ENCODE measurements around the gene LRMDA. TPM values are rescaled to one million over a fixed set of nuclear protein-coding genes. Genes with fewer than 3 reads are reported as not detected.

Gene LRMDA
- total RNA-seq, 1 donor from 2014 or later, result 19.4 TPM

DNA sequence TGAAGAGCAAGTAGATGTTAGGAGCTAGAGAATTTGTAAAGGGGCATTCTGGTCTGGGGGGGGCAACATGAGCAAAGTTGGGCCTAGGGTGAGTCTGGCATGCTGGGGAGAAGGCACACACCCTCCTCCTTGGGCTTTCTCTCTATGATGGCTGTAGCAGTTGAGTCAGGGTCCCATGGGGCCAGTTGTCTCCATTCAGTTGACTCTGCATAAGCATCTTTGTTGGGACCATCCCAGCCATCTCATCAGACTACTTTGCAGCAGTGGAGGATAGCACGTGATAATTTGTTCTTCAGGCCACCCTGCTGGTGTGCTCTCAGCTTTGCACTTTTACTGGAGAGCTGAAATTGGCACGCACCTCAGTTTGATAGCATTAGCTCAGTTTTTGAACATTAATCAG, 55.2 kb downstream of the LRMDA start:
- TF ChIP-seq, protein P1, sequence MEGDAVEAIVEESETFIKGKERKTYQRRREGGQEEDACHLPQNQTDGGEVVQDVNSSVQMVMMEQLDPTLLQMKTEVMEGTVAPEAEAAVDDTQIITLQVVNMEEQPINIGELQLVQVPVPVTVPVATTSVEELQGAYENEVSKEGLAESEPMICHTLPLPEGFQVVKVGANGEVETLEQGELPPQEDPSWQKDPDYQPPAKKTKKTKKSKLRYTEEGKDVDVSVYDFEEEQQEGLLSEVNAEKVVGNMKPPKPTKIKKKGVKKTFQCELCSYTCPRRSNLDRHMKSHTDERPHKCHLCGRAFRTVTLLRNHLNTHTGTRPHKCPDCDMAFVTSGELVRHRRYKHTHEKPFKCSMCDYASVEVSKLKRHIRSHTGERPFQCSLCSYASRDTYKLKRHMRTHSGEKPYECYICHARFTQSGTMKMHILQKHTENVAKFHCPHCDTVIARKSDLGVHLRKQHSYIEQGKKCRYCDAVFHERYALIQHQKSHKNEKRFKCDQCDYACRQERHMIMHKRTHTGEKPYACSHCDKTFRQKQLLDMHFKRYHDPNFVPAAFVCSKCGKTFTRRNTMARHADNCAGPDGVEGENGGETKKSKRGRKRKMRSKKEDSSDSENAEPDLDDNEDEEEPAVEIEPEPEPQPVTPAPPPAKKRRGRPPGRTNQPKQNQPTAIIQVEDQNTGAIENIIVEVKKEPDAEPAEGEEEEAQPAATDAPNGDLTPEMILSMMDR (IDR thresholded peaks at IDR 0.05; ENCODE audit: unreplicated experiment), result no peak
- H3K4me3 Mint-ChIP-seq (ENCODE audit: unreplicated experiment), result no peak overlapping the region
- no peak overlapping the region for H3K27ac Mint-ChIP-seq (ENCODE audit: unreplicated experiment)
- H3K9me3 Mint-ChIP-seq (ENCODE audit: unreplicated experiment), result no peaks in the 10 kb centered on the region
- no peaks in the 10 kb centered on the region for H3K4me1 Mint-ChIP-seq (ENCODE audit: unreplicated experiment)
- H3K36me3 Mint-ChIP-seq (ENCODE audit: low read depth, unreplicated experiment), result no peaks in the 10 kb centered on the region
- no peaks in the 10 kb centered on the region for H3K27me3 Mint-ChIP-seq (ENCODE audit: unreplicated experiment)
- no peak for DNase-seq (ENCODE audit: low spot score)

DNA sequence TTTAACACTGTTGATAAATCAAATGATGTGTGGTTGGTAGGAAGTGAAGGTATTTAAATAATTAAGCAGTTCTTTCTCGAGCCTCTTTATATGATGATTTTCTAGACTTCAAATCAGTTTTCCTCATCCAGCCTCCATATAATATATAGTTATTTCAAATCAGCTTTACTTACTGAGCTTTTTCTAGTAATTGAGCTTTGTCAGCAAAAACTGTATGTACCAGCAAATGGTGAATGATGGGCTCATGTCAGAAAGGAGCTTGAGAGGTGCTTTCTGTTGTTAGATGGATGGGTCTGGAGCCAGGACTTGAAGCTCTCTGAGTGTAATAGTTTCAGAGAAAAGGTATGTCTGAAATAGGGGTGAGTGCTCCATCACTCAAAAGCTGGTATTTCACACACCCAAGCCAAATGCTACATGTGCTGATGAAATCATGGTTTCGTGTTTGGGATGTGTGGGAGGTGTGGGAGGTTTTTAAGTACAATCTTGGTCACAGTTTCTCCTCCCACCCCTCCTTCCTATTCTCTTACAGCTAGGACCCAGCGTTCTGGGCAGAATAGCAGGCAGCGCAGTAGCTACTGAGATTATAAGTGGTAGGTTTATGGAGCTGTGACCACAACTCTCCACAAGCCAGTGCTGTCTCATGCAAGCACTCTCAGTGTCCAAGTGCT, 55.8 kb downstream of the LRMDA start:
- Mint-ChIP-seq H3K4me1 (ENCODE audit: unreplicated experiment) (no peaks in the 10 kb centered on the region), H3K4me3 (ENCODE audit: unreplicated experiment) (no peak overlapping the region), H3K36me3 (ENCODE audit: low read depth, unreplicated experiment) (no peaks in the 10 kb centered on the region), H3K27me3 (ENCODE audit: unreplicated experiment) (no peaks in the 10 kb centered on the region), H3K9me3 (ENCODE audit: unreplicated experiment) (no peaks in the 10 kb centered on the region), H3K27ac (ENCODE audit: unreplicated experiment) (no peak overlapping the region)
- DNase-seq (ENCODE audit: low spot score), result no peak
- TF ChIP-seq, protein P1 (IDR thresholded peaks at IDR 0.05; ENCODE audit: unreplicated experiment), result no peak

DNA sequence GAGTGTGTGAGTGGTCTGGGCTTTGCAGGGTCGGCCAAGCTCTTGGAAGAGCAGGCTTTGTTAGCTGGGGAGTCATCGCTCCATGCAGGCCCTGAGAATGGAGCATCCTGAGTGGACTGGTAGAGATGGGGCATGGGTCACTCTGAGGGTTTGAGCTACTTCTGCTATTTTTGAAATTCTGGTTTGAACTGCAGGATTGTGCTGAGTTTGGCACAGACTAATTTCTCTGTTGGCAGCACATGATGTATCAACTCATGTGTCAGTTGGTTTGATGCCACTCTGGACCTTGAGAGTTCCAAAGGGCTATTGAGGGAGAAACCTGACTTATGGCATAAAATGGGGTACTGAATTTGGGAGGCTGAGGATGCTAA, 56.3 kb downstream of the LRMDA start:
- Mint-ChIP-seq H3K4me1 (ENCODE audit: unreplicated experiment) (no peaks in the 10 kb centered on the region), H3K9me3 (ENCODE audit: unreplicated experiment) (no peaks in the 10 kb centered on the region), H3K36me3 (ENCODE audit: low read depth, unreplicated experiment) (no peaks in the 10 kb centered on the region), H3K4me3 (ENCODE audit: unreplicated experiment) (no peak overlapping the region), H3K27ac (ENCODE audit: unreplicated experiment) (no peak overlapping the region), H3K27me3 (ENCODE audit: unreplicated experiment) (no peaks in the 10 kb centered on the region)
- TF ChIP-seq, protein P1 (IDR thresholded peaks at IDR 0.05; ENCODE audit: unreplicated experiment), result no peak
- DNase-seq (ENCODE audit: low spot score), result no peak

DNA sequence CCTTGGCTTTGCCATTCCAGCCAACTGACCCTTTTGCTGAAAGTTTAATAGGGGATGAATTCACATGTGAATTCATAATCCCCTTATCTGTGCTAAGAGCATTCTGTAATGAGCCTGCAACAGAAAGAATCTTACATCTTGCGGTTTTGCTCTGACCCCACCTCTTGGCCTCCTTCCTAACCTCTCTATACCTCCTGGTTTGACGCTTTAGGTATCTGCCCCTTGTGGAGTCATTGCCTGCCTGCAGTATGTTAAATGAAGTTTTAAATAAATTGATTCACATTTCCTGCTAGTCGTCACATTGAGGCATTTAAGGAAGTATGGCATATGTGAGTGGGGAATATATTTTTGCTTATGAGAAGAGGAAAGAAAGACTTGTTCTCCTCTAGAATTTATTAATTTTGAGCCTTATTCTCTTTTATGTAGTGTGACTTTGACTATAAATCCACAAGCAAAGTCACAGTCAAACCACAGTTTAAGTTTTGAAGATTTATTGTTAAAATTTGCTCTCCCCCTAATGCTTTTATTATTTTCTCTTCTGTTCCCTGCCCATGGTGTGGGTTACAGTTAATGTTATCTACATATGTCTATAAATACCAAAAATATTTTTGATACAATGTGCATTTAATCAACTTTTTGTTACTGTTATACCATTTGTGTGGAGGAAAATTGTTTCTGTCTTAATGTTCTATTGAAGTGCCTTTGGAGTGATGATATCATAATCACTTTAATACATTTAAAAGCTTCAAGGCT, 60.9 kb downstream of the LRMDA start:
- H3K27ac Mint-ChIP-seq (ENCODE audit: unreplicated experiment), result no peak overlapping the region
- no peak for DNase-seq (ENCODE audit: low spot score)
- H3K36me3 Mint-ChIP-seq (ENCODE audit: low read depth, unreplicated experiment), result no peaks in the 10 kb centered on the region
- peaks cover 2% of the 10 kb centered on the region for H3K27me3 Mint-ChIP-seq (ENCODE audit: unreplicated experiment)
- no peaks in the 10 kb centered on the region for H3K4me1 Mint-ChIP-seq (ENCODE audit: unreplicated experiment)
- TF ChIP-seq, protein P1 (IDR thresholded peaks at IDR 0.05; ENCODE audit: unreplicated experiment), result no peak
- H3K9me3 Mint-ChIP-seq (ENCODE audit: unreplicated experiment), result no peaks in the 10 kb centered on the region
- H3K4me3 Mint-ChIP-seq (ENCODE audit: unreplicated experiment), result no peak overlapping the region

DNA sequence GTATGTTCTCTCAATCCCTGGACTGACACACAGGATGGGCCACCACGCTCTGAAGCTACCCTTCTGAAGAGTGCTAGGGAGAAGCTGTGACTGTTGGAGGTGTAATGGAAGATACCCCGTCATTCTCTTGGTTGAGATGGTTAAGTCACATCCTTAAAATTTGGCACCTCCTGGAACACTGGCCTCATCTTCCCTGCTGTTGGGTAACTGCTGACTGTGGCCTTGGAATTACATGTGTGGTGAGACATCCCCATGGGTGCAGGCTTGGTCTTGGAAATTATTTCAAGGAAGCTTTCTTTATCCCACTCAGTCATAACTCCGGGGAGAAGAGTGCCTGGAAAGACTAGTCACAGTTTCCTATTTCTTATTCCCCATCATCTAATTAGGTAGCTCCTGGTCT, 62.0 kb downstream of the LRMDA start:
- Mint-ChIP-seq H3K9me3 (ENCODE audit: unreplicated experiment) (no peaks in the 10 kb centered on the region), H3K4me3 (ENCODE audit: unreplicated experiment) (no peak overlapping the region), H3K27ac (ENCODE audit: unreplicated experiment) (no peak overlapping the region), H3K36me3 (ENCODE audit: low read depth, unreplicated experiment) (no peaks in the 10 kb centered on the region), H3K4me1 (ENCODE audit: unreplicated experiment) (no peaks in the 10 kb centered on the region), H3K27me3 (ENCODE audit: unreplicated experiment) (peaks cover 2% of the 10 kb centered on the region)
- DNase-seq (ENCODE audit: low spot score), result no peak
- TF ChIP-seq, protein P1 (IDR thresholded peaks at IDR 0.05; ENCODE audit: unreplicated experiment), result no peak
